ENCODE data around the gene KANK4. TPM values are rescaled to one million over a fixed set of nuclear protein-coding genes. Genes with fewer than 3 reads are reported as not detected.

The KANK4 gene
- not detected in 2 replicates for total RNA-seq

DNA sequence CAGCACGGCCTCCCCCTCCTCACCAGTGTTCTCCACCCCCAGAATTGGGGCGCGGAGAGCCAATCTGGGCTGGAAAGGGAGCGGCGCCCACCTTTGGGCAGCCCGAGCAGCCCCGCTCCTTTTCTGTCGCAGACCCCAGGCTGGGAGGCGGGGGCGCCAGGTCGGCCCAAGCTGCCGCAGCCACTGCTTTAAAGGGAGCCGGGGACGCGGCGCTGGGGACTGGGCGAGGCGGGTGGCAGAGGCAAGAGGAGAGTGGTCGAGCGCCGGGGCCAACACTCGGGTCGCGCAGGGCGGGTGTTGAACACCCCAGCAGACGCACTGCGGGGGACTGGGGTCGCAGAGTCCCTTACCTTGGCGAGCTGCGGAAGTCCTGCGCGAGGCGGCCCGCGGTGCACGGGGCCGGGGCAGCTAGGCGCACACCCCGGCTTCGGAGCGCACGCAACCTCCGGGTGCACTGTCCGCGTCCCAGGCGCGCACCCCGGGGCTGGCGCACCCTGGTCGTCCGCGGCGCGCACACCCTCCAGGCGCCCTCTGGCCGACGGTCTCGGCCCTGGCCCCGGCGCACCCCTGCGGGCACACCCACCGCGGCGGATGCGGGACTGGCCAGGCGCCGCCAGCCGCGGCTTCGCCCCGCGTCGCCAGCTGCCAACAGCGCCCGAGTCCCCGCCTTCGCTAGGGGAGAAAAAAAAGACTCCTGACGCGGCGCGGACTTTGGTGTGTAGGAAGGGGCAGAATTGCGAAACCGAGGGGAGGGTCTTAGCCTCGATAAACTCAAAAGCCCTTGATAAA, at the start of gene KANK4:
TSS of gene KANK4 (minus strand) at position 679 of the 789 bp plus-strand sequence. CDS start 37,870 bp downstream, outside the sequence.
- intact Hi-C loops (cut with micrococcal nuclease), result no loop called here
- Mint-ChIP-seq H3K27me3 (ENCODE audit: insufficient read depth) (peaks cover 36% of the 10 kb centered on the region), H3K9me3 (no peaks in the 10 kb centered on the region), H3K4me1 (ENCODE audit: low read depth) (no peaks in the 10 kb centered on the region), H3K4me3 (no peak within 1 kb of the TSS), H3K27ac (no peak within 1 kb of the TSS), H3K36me3 (ENCODE audit: low read depth) (no peaks in the 10 kb centered on the region)
- DNase-seq (ENCODE audit: low spot score), result no peak

- intact Hi-C loops (cut with micrococcal nuclease), result no loop called here
- Mint-ChIP-seq H3K27ac (no peak overlapping the region), H3K36me3 (ENCODE audit: low read depth) (no peaks in the 10 kb centered on the region), H3K4me3 (no peak overlapping the region), H3K4me1 (ENCODE audit: low read depth) (no peaks in the 10 kb centered on the region), H3K9me3 (no peaks in the 10 kb centered on the region), H3K27me3 (ENCODE audit: insufficient read depth) (peaks cover 5% of the 10 kb centered on the region)
- no peak for DNase-seq (ENCODE audit: low spot score)
Observed at GRCh38 chr1:62368989-62369388, 49.8 kb upstream of the KANK4 start.

- DNase-seq (ENCODE audit: low spot score), result no peak
- Mint-ChIP-seq H3K27ac (no peak overlapping the region), H3K36me3 (ENCODE audit: low read depth) (no peaks in the 10 kb centered on the region), H3K4me1 (ENCODE audit: low read depth) (no peaks in the 10 kb centered on the region), H3K9me3 (no peaks in the 10 kb centered on the region), H3K27me3 (ENCODE audit: insufficient read depth) (peaks cover 5% of the 10 kb centered on the region), H3K4me3 (no peak overlapping the region)
- intact Hi-C loops (cut with micrococcal nuclease), result no loop called here
Observed at GRCh38 chr1:62367005-62367557, 47.8 kb upstream of the KANK4 start.

DNA sequence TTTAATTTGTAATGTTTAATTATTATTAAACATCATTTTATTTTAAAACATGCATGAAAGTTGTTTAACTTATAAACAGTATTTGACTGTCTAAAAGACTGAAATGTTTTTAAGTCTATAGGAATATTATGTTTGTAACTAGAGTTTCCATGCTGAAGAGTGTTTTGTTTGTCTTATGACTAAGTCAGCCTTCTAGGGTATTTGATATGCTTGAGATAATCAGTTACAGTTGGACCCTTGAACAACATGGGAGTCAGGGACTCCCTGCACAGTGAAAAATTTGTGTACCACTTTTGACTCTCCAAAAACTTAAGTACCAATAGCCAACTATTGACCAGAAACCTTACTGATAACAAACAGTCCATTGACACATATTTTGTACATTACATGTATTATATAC, 45.5 kb upstream of the KANK4 start:
- Mint-ChIP-seq H3K4me3 (no peak overlapping the region), H3K27me3 (ENCODE audit: insufficient read depth) (peaks cover 5% of the 10 kb centered on the region), H3K36me3 (ENCODE audit: low read depth) (no peaks in the 10 kb centered on the region), H3K9me3 (no peaks in the 10 kb centered on the region), H3K27ac (no peak overlapping the region), H3K4me1 (ENCODE audit: low read depth) (no peaks in the 10 kb centered on the region)
- intact Hi-C loops (cut with micrococcal nuclease), result no loop called here
- DNase-seq (ENCODE audit: low spot score), result no peak

DNA sequence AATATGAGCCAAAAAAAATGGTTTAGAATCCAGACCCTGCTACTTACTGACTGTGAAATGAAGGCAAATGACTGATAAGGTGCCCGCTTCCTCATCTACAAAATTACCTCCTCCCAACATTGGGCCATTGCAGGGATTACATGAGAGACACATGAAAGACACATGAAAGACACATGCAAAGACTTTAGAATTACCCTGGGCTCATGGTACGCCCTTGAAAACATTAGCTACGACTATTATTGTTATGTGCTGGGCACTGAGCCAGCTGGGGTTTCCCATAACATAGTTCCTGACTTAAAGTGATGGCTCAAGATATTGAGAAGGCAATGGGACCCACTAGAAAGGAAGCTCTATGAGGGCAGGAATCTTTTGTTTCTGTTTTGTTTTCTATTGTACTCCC, 43.7 kb upstream of the KANK4 start:
- Mint-ChIP-seq H3K27me3 (ENCODE audit: insufficient read depth) (no peaks in the 10 kb centered on the region), H3K4me1 (ENCODE audit: low read depth) (no peaks in the 10 kb centered on the region), H3K36me3 (ENCODE audit: low read depth) (no peaks in the 10 kb centered on the region), H3K9me3 (no peaks in the 10 kb centered on the region), H3K27ac (no peak overlapping the region), H3K4me3 (no peak overlapping the region)
- intact Hi-C loops (cut with micrococcal nuclease), result no loop called here
- DNase-seq (ENCODE audit: low spot score), result no peak

DNA sequence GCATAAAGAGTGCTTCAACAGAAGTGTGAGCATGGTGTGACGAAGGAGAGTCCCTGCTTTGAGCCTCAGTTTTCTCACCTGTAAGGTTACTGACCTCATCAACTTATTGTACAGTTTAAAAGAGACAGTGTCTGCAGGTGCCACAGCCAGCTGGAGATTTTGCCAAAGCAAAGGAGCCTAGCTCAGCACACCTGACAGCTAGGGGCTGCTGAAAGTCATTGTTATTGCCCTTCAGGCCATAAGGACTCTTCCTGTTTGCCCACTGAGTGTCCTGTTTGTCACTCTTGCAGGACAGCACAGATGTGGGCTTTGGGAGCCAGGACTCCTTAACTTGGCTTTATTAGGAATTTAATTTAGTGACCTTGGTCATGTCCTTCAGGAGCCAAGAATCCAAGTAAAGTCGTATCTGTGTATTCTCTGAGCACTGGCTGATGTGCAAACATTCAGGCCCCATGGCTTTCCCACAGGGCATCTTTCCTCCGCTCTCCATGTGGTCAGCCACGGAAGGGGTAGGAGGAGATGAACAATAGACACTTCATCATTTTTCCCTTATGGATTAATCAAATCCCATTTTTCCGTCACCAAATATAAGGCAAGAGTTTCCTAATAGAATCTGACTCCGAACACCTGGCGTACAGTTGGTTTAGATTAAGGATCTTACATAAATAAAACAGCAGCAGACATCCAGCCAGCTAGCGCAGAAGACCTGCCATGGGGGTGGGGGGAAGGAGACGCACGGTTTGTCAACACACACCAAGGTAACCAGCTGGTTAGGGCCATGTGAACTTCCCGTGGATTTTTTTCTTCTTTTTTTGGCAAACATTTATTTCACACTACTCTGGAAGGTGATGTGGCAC, 43.1 kb upstream of the KANK4 start:
- no peak overlapping the region for H3K4me3 Mint-ChIP-seq
- H3K36me3 Mint-ChIP-seq (ENCODE audit: low read depth), result no peaks in the 10 kb centered on the region
- intact Hi-C loops (cut with micrococcal nuclease), result no loop called here
- DNase-seq (ENCODE audit: low spot score), result no peak
- H3K9me3 Mint-ChIP-seq, result no peaks in the 10 kb centered on the region
- no peaks in the 10 kb centered on the region for H3K4me1 Mint-ChIP-seq (ENCODE audit: low read depth)
- H3K27ac Mint-ChIP-seq, result no peak overlapping the region
- no peaks in the 10 kb centered on the region for H3K27me3 Mint-ChIP-seq (ENCODE audit: insufficient read depth)

GRCh38 chr1:62361431-62361830, 42.2 kb upstream of the KANK4 start:
- no peak overlapping the region for H3K27ac Mint-ChIP-seq
- intact Hi-C loops (cut with micrococcal nuclease), result no loop called here
- H3K4me3 Mint-ChIP-seq, result no peak overlapping the region
- H3K27me3 Mint-ChIP-seq (ENCODE audit: insufficient read depth), result peaks cover 1% of the 10 kb centered on the region
- H3K9me3 Mint-ChIP-seq, result no peaks in the 10 kb centered on the region
- no peak for DNase-seq (ENCODE audit: low spot score)
- no peaks in the 10 kb centered on the region for H3K4me1 Mint-ChIP-seq (ENCODE audit: low read depth)
- no peaks in the 10 kb centered on the region for H3K36me3 Mint-ChIP-seq (ENCODE audit: low read depth)

GRCh38 chr1:62358665-62359373, 39.6 kb upstream of the KANK4 start:
- intact Hi-C loops (cut with micrococcal nuclease), result no loop called here
- no peaks in the 10 kb centered on the region for H3K9me3 Mint-ChIP-seq
- no peaks in the 10 kb centered on the region for H3K4me1 Mint-ChIP-seq (ENCODE audit: low read depth)
- H3K27ac Mint-ChIP-seq, result no peak overlapping the region
- peaks cover 3% of the 10 kb centered on the region for H3K27me3 Mint-ChIP-seq (ENCODE audit: insufficient read depth)
- no peak for DNase-seq (ENCODE audit: low spot score)
- H3K4me3 Mint-ChIP-seq, result no peak overlapping the region
- H3K36me3 Mint-ChIP-seq (ENCODE audit: low read depth), result no peaks in the 10 kb centered on the region

GRCh38 chr1:62357916-62358315, 38.7 kb upstream of the KANK4 start:
- intact Hi-C loops (cut with micrococcal nuclease), result no loop called here
- DNase-seq (ENCODE audit: low spot score), result no peak
- H3K36me3 Mint-ChIP-seq (ENCODE audit: low read depth), result no peaks in the 10 kb centered on the region
- peaks cover 3% of the 10 kb centered on the region for H3K27me3 Mint-ChIP-seq (ENCODE audit: insufficient read depth)
- no peaks in the 10 kb centered on the region for H3K9me3 Mint-ChIP-seq
- no peak overlapping the region for H3K27ac Mint-ChIP-seq
- H3K4me3 Mint-ChIP-seq, result no peak overlapping the region
- H3K4me1 Mint-ChIP-seq (ENCODE audit: low read depth), result no peaks in the 10 kb centered on the region

GRCh38 chr1:62356257-62356835, 37.1 kb upstream of the KANK4 start:
- intact Hi-C loops (cut with micrococcal nuclease), result no loop called here
- H3K4me3 Mint-ChIP-seq, result no peak overlapping the region
- no peak for DNase-seq (ENCODE audit: low spot score)
- H3K27ac Mint-ChIP-seq, result no peak overlapping the region
- H3K9me3 Mint-ChIP-seq, result no peaks in the 10 kb centered on the region
- H3K27me3 Mint-ChIP-seq (ENCODE audit: insufficient read depth), result peaks cover 3% of the 10 kb centered on the region
- H3K4me1 Mint-ChIP-seq (ENCODE audit: low read depth), result no peaks in the 10 kb centered on the region
- no peaks in the 10 kb centered on the region for H3K36me3 Mint-ChIP-seq (ENCODE audit: low read depth)

DNA sequence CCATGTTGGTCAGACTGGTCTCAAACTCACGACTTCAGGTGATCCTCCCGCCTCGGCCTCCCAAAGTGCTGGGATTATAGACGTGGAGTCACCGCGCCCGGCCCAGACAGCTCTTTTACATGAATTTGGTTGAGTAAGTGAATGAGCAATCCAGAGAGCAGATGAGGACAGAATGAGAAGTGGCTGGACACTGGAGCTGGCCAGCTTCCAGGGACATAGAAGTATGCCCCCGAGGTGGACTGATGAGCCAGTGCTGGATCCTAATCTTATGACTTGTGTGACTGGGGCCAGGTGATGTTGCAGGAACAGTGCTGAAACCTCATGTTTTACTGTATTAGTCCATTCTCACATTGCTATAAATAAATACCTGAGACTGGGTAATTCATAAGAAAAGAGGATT, 35.9 kb upstream of the KANK4 start:
- Mint-ChIP-seq H3K36me3 (ENCODE audit: low read depth) (no peaks in the 10 kb centered on the region), H3K4me3 (no peak overlapping the region), H3K9me3 (no peaks in the 10 kb centered on the region), H3K27ac (no peak overlapping the region), H3K27me3 (ENCODE audit: insufficient read depth) (peaks cover 3% of the 10 kb centered on the region), H3K4me1 (ENCODE audit: low read depth) (no peaks in the 10 kb centered on the region)
- DNase-seq (ENCODE audit: low spot score), result no peak
- intact Hi-C loops (cut with micrococcal nuclease), result no loop called here

- intact Hi-C loops (cut with micrococcal nuclease), result no loop called here
- Mint-ChIP-seq H3K4me3 (no peak overlapping the region), H3K27ac (no peak overlapping the region)
Observed at GRCh38 chr1:62353853-62354252, 34.6 kb upstream of the KANK4 start.

More at GRCh38 chr1:62353853-62354252, 34.6 kb upstream of the KANK4 start:
- Mint-ChIP-seq H3K4me1 (ENCODE audit: low read depth) (no peaks in the 10 kb centered on the region), H3K36me3 (ENCODE audit: low read depth) (no peaks in the 10 kb centered on the region), H3K9me3 (no peaks in the 10 kb centered on the region), H3K27me3 (ENCODE audit: insufficient read depth) (peaks cover 3% of the 10 kb centered on the region)
- no peak for DNase-seq (ENCODE audit: low spot score)
